ENCODE results near the gene SIK2. TPM values are rescaled to one million over a fixed set of nuclear protein-coding genes. Genes with fewer than 3 reads are reported as not detected.
"Not testable (repeated sequence)": the region's sequence is repeated elsewhere in the genome, so short reads cannot be mapped to it uniquely, and the experiment has no call there.

SIK2 gene
- total RNA-seq, 1 experiment from 2014 or later: 7.7 TPM

GRCh38 chr11:111623527-111624030 lies 21.3 kb downstream of the SIK2 start:
- no peak for DNase-seq (ENCODE audit: low spot score)

- no peak for DNase-seq (ENCODE audit: low spot score)
These were observed 22.4 kb downstream of the SIK2 start for GRCh38 chr11:111624608-111625007.

GRCh38 chr11:111627591-111627990 lies 25.3 kb downstream of the SIK2 start:
- no peak for DNase-seq (ENCODE audit: low spot score)

GRCh38 chr11:111629499-111629898 lies 27.2 kb downstream of the SIK2 start:
- no peak for DNase-seq (ENCODE audit: low spot score)

GRCh38 chr11:111631024-111631665 lies 28.9 kb downstream of the SIK2 start:
- no peak for DNase-seq (ENCODE audit: low spot score)

- peak; percentile 75 for DNase-seq (ENCODE audit: low spot score)
These were observed 29.4 kb downstream of the SIK2 start for GRCh38 chr11:111631666-111632039.

- no peak for DNase-seq (ENCODE audit: low spot score)
These were observed 30.4 kb downstream of the SIK2 start for GRCh38 chr11:111632516-111633220.

GRCh38 chr11:111633248-111633647 lies 31.0 kb downstream of the SIK2 start:
- DNase-seq (ENCODE audit: low spot score): no peak

- DNase-seq (ENCODE audit: low spot score): peak; percentile 52
These were observed 31.6 kb downstream of the SIK2 start for GRCh38 chr11:111633756-111634362.

GRCh38 chr11:111634981-111635705 lies 32.9 kb downstream of the SIK2 start:
- DNase-seq (ENCODE audit: low spot score): peak; percentile 69

GRCh38 chr11:111635706-111636045 lies 33.4 kb downstream of the SIK2 start:
- DNase-seq (ENCODE audit: low spot score): peak; percentile 53

GRCh38 chr11:111637885-111638284 lies 35.6 kb downstream of the SIK2 start:
- DNase-seq (ENCODE audit: low spot score): no peak

- DNase-seq (ENCODE audit: low spot score): no peak
These were observed 37.1 kb downstream of the SIK2 start for GRCh38 chr11:111639226-111639925.

GRCh38 chr11:111641339-111642015 lies 39.2 kb downstream of the SIK2 start:
- DNase-seq (ENCODE audit: low spot score): no peak

- DNase-seq (ENCODE audit: low spot score): no peak
These were observed 40.3 kb downstream of the SIK2 start for GRCh38 chr11:111642542-111642941.

- no peak for DNase-seq (ENCODE audit: low spot score)
These were observed 42.7 kb downstream of the SIK2 start for GRCh38 chr11:111644922-111645321.

- no peak for DNase-seq (ENCODE audit: low spot score)
These were observed 43.5 kb downstream of the SIK2 start for GRCh38 chr11:111645657-111646316.

- not testable (repeated sequence) for DNase-seq (ENCODE audit: low spot score)
These were observed 49.1 kb downstream of the SIK2 start for GRCh38 chr11:111651336-111651735.

- DNase-seq (ENCODE audit: low spot score): no peak
These were observed 49.9 kb downstream of the SIK2 start for GRCh38 chr11:111652184-111652583.

- no peak for DNase-seq (ENCODE audit: low spot score)
These were observed 52.4 kb downstream of the SIK2 start for GRCh38 chr11:111654601-111655000.

- DNase-seq (ENCODE audit: low spot score): no peak
These were observed 53.7 kb downstream of the SIK2 start for GRCh38 chr11:111655924-111656323.

All from H4 (cell line).